Fibroblast of mammary gland (primary cell): ENCODE measurements around the gene INVS.

ENCODE experiments used
- DNase-seq: peaks from one replicate; pipeline ENCODE4 v3.0.0-alpha.2; 2010; ENCODE audit warnings: low read depth
- H3K4me3 ChIP-seq: 2 replicates; pipeline ENCODE4 v1.5.1; 2011; ENCODE audit warnings: low read depth, mild to moderate bottlenecking, low read length, moderate library complexity; ENCODE audit not compliant: control insufficient read depth
- CTCF ChIP-seq: conservative IDR thresholded peaks from 2 replicates; pipeline ENCODE4 v1.5.1; 2011; ENCODE audit warnings: low read depth, low read length, inconsistent platforms; ENCODE audit not compliant: control insufficient read depth, insufficient read depth

Gene INVS

GRCh38 chr9:100213730-100214477 is 114.9 kb downstream of the INVS start:
- no peak for TF ChIP-seq CTCF
- no peak overlapping the region for H3K4me3 ChIP-seq
- peak; percentile 15 for DNase-seq

GRCh38 chr9:100216178-100216787 is 117.2 kb downstream of the INVS start:
- no peak overlapping the region for H3K4me3 ChIP-seq
- peak; percentile 82 for TF ChIP-seq CTCF
- DNase-seq, result peak; percentile 75

GRCh38 chr9:100217536-100217935 is 118.5 kb downstream of the INVS start:
- no peak for TF ChIP-seq CTCF
- DNase-seq, result no peak
- H3K4me3 ChIP-seq, result no peak overlapping the region

- H3K4me3 ChIP-seq, result no peak overlapping the region
- DNase-seq, result no peak
- no peak for TF ChIP-seq CTCF
These were observed 120.3 kb downstream of the INVS start for GRCh38 chr9:100219347-100219746.

- no peak overlapping the region for H3K4me3 ChIP-seq
- DNase-seq, result no peak
- TF ChIP-seq CTCF, result no peak
These were observed 121.9 kb downstream of the INVS start for GRCh38 chr9:100220936-100221335.

GRCh38 chr9:100221538-100221937 is 122.5 kb downstream of the INVS start:
- no peak for DNase-seq
- TF ChIP-seq CTCF, result no peak
- no peak overlapping the region for H3K4me3 ChIP-seq
